SK-N-SH (cell line): ENCODE measurements around the gene TTC38. TPM values are rescaled to one million over a fixed set of nuclear protein-coding genes. Genes with fewer than 3 reads are reported as not detected.

Experiments
- CTCF ChIA-PET: fragments of 300-600, 350-600 bp; formaldehyde crosslinking; extraction: SDS; loops from one replicate; lab custom pipeline; 2021; lab: Yijun Ruan, JAX
- POLR2A ChIA-PET: fragments of 350-600 bp; sonication (Branson Sonifier 250); formaldehyde crosslinking; extraction: SDS; loops from one replicate; lab custom pipeline; 2020; ENCODE audit warnings: antibody characterized with exemption, inconsistent platforms; lab: Yijun Ruan, JAX
- DNase-seq: peaks from one replicate; pipeline ENCODE4 v3.0.0; 2012
- H2AFZ ChIP-seq: fragments of 200-600 bp; sonication (generic); 2 replicates; pipeline ENCODE4 v1.8.1; 2016; ENCODE audit warnings: antibody characterized with exemption, mild to moderate bottlenecking, low read depth
- H3F3A ChIP-seq: fragments of 200-600 bp; sonication (generic); replicated peaks from 2 replicates; pipeline ENCODE3; 2016; ENCODE audit warnings: antibody characterized with exemption, mild to moderate bottlenecking; ENCODE audit not compliant: insufficient read depth
- H3K27ac ChIP-seq, 2 experiments: fragments of 200-500 bp in 1 of 2; fragments of 200-600 bp in 1 of 2; sonication (Bioruptor generic) in 1 of 2; sonication (generic), shearing (Covaris generic) in 1 of 2; 2 replicates each; pipeline versions ENCODE4 v1.5.1 to v1.6.1; 2014 to 2016; ENCODE audit warnings: low read depth in 2 of 2, inconsistent platforms in 1 of 2, low read length in 1 of 2, mild to moderate bottlenecking in 1 of 2, mixed read lengths in 1 of 2
- H3K27me3 ChIP-seq: fragments of 200-600 bp; sonication (generic), shearing (Covaris generic); 2 replicates; pipeline ENCODE4 v1.6.1; 2016; ENCODE audit warnings: mixed run types; ENCODE audit not compliant: insufficient read depth
- H3K36me3 ChIP-seq, 2 experiments: fragments of 200-500 bp in 1 of 2; fragments of 200-600 bp in 1 of 2; sonication (Bioruptor generic) in 1 of 2; sonication (generic) in 1 of 2; replicated peaks in 1 of 2; 2 replicates each; pipeline versions ENCODE3 to v1.5.1; 2014 to 2016; ENCODE audit warnings: low read length in 1 of 2, mild to moderate bottlenecking in 1 of 2; ENCODE audit not compliant: insufficient read depth in 2 of 2, control insufficient read depth in 1 of 2
- H3K4me1 ChIP-seq, 2 experiments: fragments of 200-500 bp in 1 of 2; fragments of 200-600 bp in 1 of 2; sonication (Bioruptor generic) in 1 of 2; sonication (generic), shearing (Covaris generic) in 1 of 2; 2 replicates each; pipeline versions ENCODE4 v1.5.1 to v1.6.1; 2014 to 2016; ENCODE audit warnings: low read depth in 1 of 2, low read length in 1 of 2, mixed run types in 1 of 2; ENCODE audit not compliant: insufficient read depth in 2 of 2, control insufficient read depth in 1 of 2
- H3K4me2 ChIP-seq: fragments of 200-600 bp; sonication (generic), shearing (Covaris generic); 2 replicates; pipeline ENCODE4 v1.6.1; 2017; ENCODE audit warnings: mixed run types
- H3K4me3 ChIP-seq, 2 experiments: fragments of 200-500 bp in 1 of 2; fragments of 200-600 bp in 1 of 2; sonication (Bioruptor generic) in 1 of 2; sonication (generic), shearing (Covaris generic) in 1 of 2; 2 replicates each; pipeline versions ENCODE4 v1.5.1 to v1.8.1; 2014 to 2016; ENCODE audit warnings: low read depth in 2 of 2, inconsistent platforms in 1 of 2, low read length in 1 of 2, mild to moderate bottlenecking in 1 of 2, mixed read lengths in 1 of 2, moderate library complexity in 1 of 2
- H3K79me2 ChIP-seq: fragments of 200-600 bp; sonication (generic); 2 replicates; pipeline ENCODE4 v1.8.1; 2017; ENCODE audit warnings: mild to moderate bottlenecking; ENCODE audit not compliant: insufficient read depth
- H3K9ac ChIP-seq: fragments of 200-600 bp; sonication (generic); 2 replicates; pipeline ENCODE4 v1.6.1; 2017; ENCODE audit warnings: mixed run types
- H3K9me2 ChIP-seq: fragments of 200-600 bp; sonication (generic); 2 replicates; pipeline ENCODE4 v1.6.1; 2017; ENCODE audit warnings: mixed run types
- H3K9me3 ChIP-seq: fragments of 200-600 bp; sonication (generic); 2 replicates; pipeline ENCODE4 v1.6.1; 2017; ENCODE audit warnings: mixed run types, mild to moderate bottlenecking, moderate library complexity
- H4K20me1 ChIP-seq: fragments of 200-600 bp; sonication (generic); 2 replicates; pipeline ENCODE4 v1.6.1; 2017; ENCODE audit warnings: mild to moderate bottlenecking, mixed run types; ENCODE audit not compliant: insufficient read depth
- CHD2 ChIP-seq: fragments of 150-350 bp; IDR thresholded peaks from 2 replicates; pipeline ENCODE4 v1.6.1; 2018; ENCODE audit warnings: low read length; ENCODE audit not compliant: partially characterized antibody
- EP300 ChIP-seq, 2 experiments: IDR thresholded peaks; 2 replicates each; pipeline versions ENCODE4 v1.4.0 to v1.6.1; 2012; ENCODE audit warnings: borderline replicate concordance in 1 of 2, low read depth in 1 of 2, low read length in 1 of 2
- EZH2phosphoT487 ChIP-seq: fragments of 200-600 bp; sonication (generic); IDR thresholded peaks from 2 replicates; pipeline ENCODE4 v1.6.1; 2017; ENCODE audit warnings: low read depth, mixed run types, mild to moderate bottlenecking, antibody characterized with exemption, moderate library complexity, borderline replicate concordance
- FOXJ3 ChIP-seq: sonication (generic); formaldehyde crosslinking; IDR thresholded peaks from 2 replicates; pipeline ENCODE4 v1.5.1; 2020; ENCODE audit warnings: mild to moderate bottlenecking, missing genetic modification reagents
- GATA2 ChIP-seq: sonication (generic); formaldehyde crosslinking; IDR thresholded peaks from 2 replicates; pipeline ENCODE4 v1.5.0; 2020; ENCODE audit warnings: mild to moderate bottlenecking, missing genetic modification reagents
- IRF3 ChIP-seq: fragments of 150-350 bp; IDR thresholded peaks from 2 replicates; pipeline ENCODE4 v1.6.1; 2016; ENCODE audit warnings: mild to moderate bottlenecking, low read depth, low read length
- MAX ChIP-seq: IDR thresholded peaks from 2 replicates; pipeline ENCODE4 v1.4.0; 2012; ENCODE audit warnings: low read depth
- MEF2A ChIP-seq: IDR thresholded peaks from 2 replicates; pipeline ENCODE4 v1.4.0; 2012; ENCODE audit warnings: low read depth, borderline replicate concordance
- MXI1 ChIP-seq: IDR thresholded peaks from 2 replicates; pipeline ENCODE4 v1.6.1; 2012; ENCODE audit warnings: mild to moderate bottlenecking, low read depth, low read length, improper control_type of control experiment
- NFIC ChIP-seq: IDR thresholded peaks from 2 replicates; pipeline ENCODE4 v1.4.0; 2012; ENCODE audit warnings: borderline replicate concordance
- POLR2AphosphoS5 ChIP-seq: IDR thresholded peaks from 2 replicates; pipeline ENCODE4 v1.6.1; 2012; ENCODE audit warnings: low read depth, low read length
- RAD21 ChIP-seq: IDR thresholded peaks from 2 replicates; pipeline ENCODE4 v1.6.1; 2012; ENCODE audit warnings: mild to moderate bottlenecking, low read length
- RCOR1 ChIP-seq: fragments of 150-350 bp; IDR thresholded peaks from 2 replicates; pipeline ENCODE4 v1.6.1; 2017; ENCODE audit warnings: antibody characterized with exemption, low read length
- SIN3A ChIP-seq: IDR thresholded peaks from 2 replicates; pipeline ENCODE4 v1.6.1; 2012; ENCODE audit warnings: low read depth, mild to moderate bottlenecking, low read length, moderate library complexity, borderline replicate concordance
- SMC3 ChIP-seq: IDR thresholded peaks from 2 replicates; pipeline ENCODE4 v1.6.1; 2012; ENCODE audit warnings: low read depth, low read length, improper control_type of control experiment
- TCF12 ChIP-seq: IDR thresholded peaks from 2 replicates; pipeline ENCODE4 v1.4.0; 2012
- TEAD4 ChIP-seq: IDR thresholded peaks from 2 replicates; pipeline ENCODE4 v1.4.0; 2012; ENCODE audit warnings: mild to moderate bottlenecking, borderline replicate concordance; ENCODE audit not compliant: insufficient read depth
- ZBTB33 ChIP-seq: IDR thresholded peaks from 2 replicates; pipeline ENCODE4 v1.4.0; 2012; ENCODE audit warnings: low read depth, borderline replicate concordance
- WGBS: methylation state at CpG from one replicate; pipeline ENCODE4 v1.1.6; 2017; ENCODE audit warnings: low lambda C conversion rate; 5-methylcytosine and 5-hydroxymethylcytosine counted together
- polyA plus RNA-seq, 3 experiments: library from polyadenylated mRNA; depleted of rRNA; stranded (reverse); fragments of >200 nt; gene quantifications; 2 replicates each; pipeline ENCODE4 v1.2.3, GENCODE V29; 2012
- TF ChIP-seq, protein P1 (sequence below): fragments of 150-350 bp; IDR thresholded peaks from 2 replicates; pipeline ENCODE4 v1.6.1; 2017; ENCODE audit warnings: antibody characterized with exemption, low read length, low read depth, borderline replicate concordance

TTC38 gene
- polyA plus RNA-seq, 1 of the 3 experiments (the other 2 are of a cell fraction): 24.0 TPM

- TF ChIP-seq GATA2 (CRISPR knock-in tag): peak; percentile 97
- peak; percentile 84; the same call in 1 of the 2 replicates for TF ChIP-seq MXI1
- TF ChIP-seq EP300 (IDR thresholded peaks at IDR 0.05; ENCODE audit: borderline replicate concordance in 1 of 2, low read depth in 1 of 2, low read length in 1 of 2): peak in 1 of 2 experiments; percentile 93; a peak in 2 of 4 replicates
- no peak for TF ChIP-seq MEF2A
- no peak; the same call in 1 of the 2 replicates for TF ChIP-seq SMC3
- peak; percentile 64 for TF ChIP-seq TCF12
- peak; percentile 63 for TF ChIP-seq CHD2
- TF ChIP-seq FOXJ3 (CRISPR knock-in tag): 0 out of 2 replicates have a peak, but pooled peaks have one; percentile 76
- peak; percentile 93 for TF ChIP-seq RCOR1
- no peak for TF ChIP-seq TEAD4
- TF ChIP-seq POLR2AphosphoS5: peak; percentile 36; the same call in 1 of the 2 replicates
- peak; percentile 20; the same call in 1 of the 2 replicates for TF ChIP-seq RAD21
- TF ChIP-seq, all 33 proteins: peak for 9
- Histone ChIP-seq H3K9me2 (no peaks in the 10 kb centered on the region), H3K9me3 (no peaks in the 10 kb centered on the region), H3K36me3 (peaks cover 0 to 22% of the 10 kb centered on the region in 2 experiments), H4K20me1 (no peaks in the 10 kb centered on the region), H3K4me3 (no peak overlapping the region), H3K9ac (no peak overlapping the region), H3K4me2 (no peak overlapping the region), H3F3A (no peaks in the 10 kb centered on the region), H3K4me1 (peaks cover 0 to 84% of the 10 kb centered on the region in 2 experiments; a peak in 2 of 4 replicates), H3K27me3 (no peaks in the 10 kb centered on the region), H3K27ac (peak overlapping the region in 1 of 2 experiments; percentile 99; a peak in 2 of 4 replicates), H3K79me2 (peaks cover 1% of the 10 kb centered on the region; the same call in 1 of the 2 replicates), H2AFZ (no peak overlapping the region)
- WGBS: 54% methylated on average over 5 of the region's 5 CpGs
- DNase-seq: peak; percentile 85
- POLR2A ChIA-PET: interaction anchor here (0.6 to 2.0 kb wide), 7 partner anchors 9 to 234 kb away, joined by 3 to 9 read pairs (median 3); partner anchors contain the start of genes CDPF1 and TTC38
- CTCF ChIA-PET: interaction anchor here (0.5 to 3.9 kb wide), 9 partner anchors 8 to 650 kb away, joined by 3 to 15 read pairs (median 4); partner anchors contain the start of gene CDPF1
Measured at GRCh38 chr22:46241396-46242007, 26.3 kb upstream of the TTC38 start.

DNA sequence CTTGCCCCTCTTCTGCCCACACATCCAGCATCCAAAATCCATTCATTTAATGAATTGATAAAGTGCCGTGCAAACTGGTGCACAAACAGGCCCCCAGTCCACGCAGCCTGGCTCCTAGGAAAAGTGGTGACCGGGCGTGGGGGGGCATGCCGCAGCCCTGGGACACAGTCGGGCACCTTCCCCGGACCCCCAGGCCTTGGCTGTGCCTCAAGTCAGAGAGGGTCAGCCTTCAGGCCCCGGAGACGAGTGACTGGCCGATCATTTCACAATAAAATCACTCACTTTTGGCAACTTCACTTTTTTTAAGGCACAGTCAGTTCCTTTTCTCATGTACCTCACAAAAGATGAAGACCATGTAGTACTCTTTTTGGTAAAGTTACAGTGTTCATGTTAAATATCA lies 25.7 kb upstream of the TTC38 start:
- Histone ChIP-seq H3K79me2 (peaks cover 7% of the 10 kb centered on the region; the same call in 1 of the 2 replicates), H3K4me1 (peaks cover 0 to 89% of the 10 kb centered on the region in 2 experiments; a peak in 2 of 4 replicates), H3K9me3 (no peaks in the 10 kb centered on the region), H3K9ac (no peak overlapping the region), H2AFZ (no peak overlapping the region), H3K36me3 (peaks cover 0 to 26% of the 10 kb centered on the region in 2 experiments), H3K4me2 (no peak overlapping the region), H3K27me3 (no peaks in the 10 kb centered on the region), H3K9me2 (no peaks in the 10 kb centered on the region), H3K4me3 (no peak overlapping the region), H3K27ac (peak overlapping the region in 1 of 2 experiments; percentile 99; a peak in 2 of 4 replicates), H4K20me1 (no peaks in the 10 kb centered on the region), H3F3A (no peaks in the 10 kb centered on the region)
- 64% methylated on average over 8 of the region's 10 CpGs for WGBS
- peak; percentile 68 for DNase-seq
- CTCF ChIA-PET: interaction anchor here (1.3 to 3.9 kb wide), 3 partner anchors 120 to 248 kb away, joined by 3 to 15 read pairs (median 4); no protein-coding TSS in a partner anchor
- no peak for TF ChIP-seq RAD21
- TF ChIP-seq ZBTB33: no peak
- no peak for TF ChIP-seq SIN3A
- TF ChIP-seq NFIC: no peak
- TF ChIP-seq, protein P1, sequence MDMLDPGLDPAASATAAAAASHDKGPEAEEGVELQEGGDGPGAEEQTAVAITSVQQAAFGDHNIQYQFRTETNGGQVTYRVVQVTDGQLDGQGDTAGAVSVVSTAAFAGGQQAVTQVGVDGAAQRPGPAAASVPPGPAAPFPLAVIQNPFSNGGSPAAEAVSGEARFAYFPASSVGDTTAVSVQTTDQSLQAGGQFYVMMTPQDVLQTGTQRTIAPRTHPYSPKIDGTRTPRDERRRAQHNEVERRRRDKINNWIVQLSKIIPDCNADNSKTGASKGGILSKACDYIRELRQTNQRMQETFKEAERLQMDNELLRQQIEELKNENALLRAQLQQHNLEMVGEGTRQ: no peak
- no peak for TF ChIP-seq IRF3
- no peak for TF ChIP-seq MAX
- TF ChIP-seq EZH2phosphoT487: no peak
- no peak for TF ChIP-seq SMC3
- POLR2A ChIA-PET: interaction anchor here (0.7 to 2.0 kb wide), 5 partner anchors 8 to 189 kb away, joined by 3 to 9 read pairs (median 3); partner anchors contain the start of genes CDPF1 and TTC38
